Gastroesophageal sphincter (tissue), 4 donors: ENCODE results near the gene EFNB3. TPM values are rescaled to one million over a fixed set of nuclear protein-coding genes. Genes with fewer than 3 reads are reported as not detected.

Experiments used
- ATAC-seq: fragments of 150-250 bp; one replicate; pipeline ENCODE4 v1.9.1; 2016; ENCODE audit warnings: mild to moderate bottlenecking, moderate library complexity
- H3K27ac ChIP-seq, 4 donors: fragments of 200-600 bp; sonication (generic) in 3 of 4; 1 replicate in 3 of 4; 2 replicates in 1 of 4; pipeline ENCODE4 v1.5.1; 2016 to 2019
- H3K27me3 ChIP-seq: fragments of 200-600 bp; sonication (generic); one replicate; pipeline ENCODE4 v1.5.1; 2019
- H3K36me3 ChIP-seq, 2 donors: fragments of 200-600 bp; sonication (generic); one replicate each; pipeline ENCODE4 v1.5.1; 2019; ENCODE audit warnings: control low read depth in 1 of 2
- H3K4me1 ChIP-seq, 3 donors: fragments of 200-600 bp; sonication (generic); 1 replicate in 2 of 3; 2 replicates in 1 of 3; pipeline ENCODE4 v1.5.1; 2016 to 2019; ENCODE audit warnings: control low read depth in 2 of 3
- H3K4me3 ChIP-seq, 2 donors: fragments of 200-600 bp; sonication (generic); one replicate each; pipeline ENCODE4 v1.5.1; 2019; ENCODE audit warnings: mild to moderate bottlenecking in 1 of 2, moderate library complexity in 1 of 2
- H3K9me3 ChIP-seq, 3 donors: fragments of 200-600 bp; sonication (generic); one replicate each; pipeline ENCODE4 v1.5.1; 2017 to 2019; ENCODE audit warnings: control low read depth in 2 of 3
- EP300 ChIP-seq: sonication (generic); formaldehyde crosslinking; IDR thresholded peaks from one replicate; pipeline ENCODE4 v1.6.1; 2017; ENCODE audit warnings: antibody characterized with exemption, mild to moderate bottlenecking
- POLR2A ChIP-seq, 2 donors: fragments of 450-650 bp; IDR thresholded peaks; one replicate each; pipeline ENCODE4 v1.6.1; 2017; ENCODE audit warnings: antibody characterized with exemption in 2 of 2, mild to moderate bottlenecking in 2 of 2, moderate library complexity in 1 of 2
- POLR2AphosphoS5 ChIP-seq: sonication (generic); formaldehyde crosslinking; IDR thresholded peaks from one replicate; pipeline ENCODE4 v1.6.1; 2017; ENCODE audit warnings: antibody characterized with exemption
- WGBS, 2 donors: methylation state at CpG; one replicate each; pipeline ENCODE4 v1.1.5; 2018; ENCODE audit warnings: low coverage in 1 of 2; 5-methylcytosine and 5-hydroxymethylcytosine counted together
- total RNA-seq, 4 donors: library from RNA; depleted of rRNA; stranded (reverse); fragments of >200 nt; gene quantifications; one replicate each; pipeline ENCODE4 v1.1.0, GENCODE V29; 2016
- TF ChIP-seq, protein P1 (sequence below), 4 experiments: fragments of 200-600 bp in 2 of 4; fragments of 450-650 bp in 2 of 4; sonication (generic) in 1 of 4; IDR thresholded peaks; one replicate each; pipeline ENCODE4 v1.5.1; 2017 to 2019; ENCODE audit warnings: antibody characterized with exemption in 4 of 4, mild to moderate bottlenecking in 2 of 4, moderate library complexity in 2 of 4

Gene EFNB3
- total RNA-seq, 4 donors from 2014 or later: 0.27 to 0.52 TPM; not detected in 2

GRCh38 chr17:7701681-7702080 is 3.3 kb upstream of the EFNB3 start:
- H3K4me3 ChIP-seq: no peak overlapping the region
- no peak overlapping the region for H3K27ac ChIP-seq
- WGBS, 2 donors: 84% methylated on average over 6 of the region's 14 CpGs; no CpG with 5 or more reads in 1 of the 2 donors
- H3K9me3 ChIP-seq: no peaks in the 10 kb centered on the region
- no peak for ATAC-seq
- TF ChIP-seq POLR2A (IDR thresholded peaks at IDR 0.05) (no peak), EP300 (no peak)
- TF ChIP-seq, protein P1, sequence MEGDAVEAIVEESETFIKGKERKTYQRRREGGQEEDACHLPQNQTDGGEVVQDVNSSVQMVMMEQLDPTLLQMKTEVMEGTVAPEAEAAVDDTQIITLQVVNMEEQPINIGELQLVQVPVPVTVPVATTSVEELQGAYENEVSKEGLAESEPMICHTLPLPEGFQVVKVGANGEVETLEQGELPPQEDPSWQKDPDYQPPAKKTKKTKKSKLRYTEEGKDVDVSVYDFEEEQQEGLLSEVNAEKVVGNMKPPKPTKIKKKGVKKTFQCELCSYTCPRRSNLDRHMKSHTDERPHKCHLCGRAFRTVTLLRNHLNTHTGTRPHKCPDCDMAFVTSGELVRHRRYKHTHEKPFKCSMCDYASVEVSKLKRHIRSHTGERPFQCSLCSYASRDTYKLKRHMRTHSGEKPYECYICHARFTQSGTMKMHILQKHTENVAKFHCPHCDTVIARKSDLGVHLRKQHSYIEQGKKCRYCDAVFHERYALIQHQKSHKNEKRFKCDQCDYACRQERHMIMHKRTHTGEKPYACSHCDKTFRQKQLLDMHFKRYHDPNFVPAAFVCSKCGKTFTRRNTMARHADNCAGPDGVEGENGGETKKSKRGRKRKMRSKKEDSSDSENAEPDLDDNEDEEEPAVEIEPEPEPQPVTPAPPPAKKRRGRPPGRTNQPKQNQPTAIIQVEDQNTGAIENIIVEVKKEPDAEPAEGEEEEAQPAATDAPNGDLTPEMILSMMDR (IDR thresholded peaks at IDR 0.05): no peak
- peaks cover 60% of the 10 kb centered on the region for H3K27me3 ChIP-seq
- peaks cover 0 to 25% (median 11%) of the 10 kb centered on the region in 3 donors for H3K4me1 ChIP-seq
- H3K36me3 ChIP-seq: peaks cover 0 to 41% of the 10 kb centered on the region in 2 donors

DNA sequence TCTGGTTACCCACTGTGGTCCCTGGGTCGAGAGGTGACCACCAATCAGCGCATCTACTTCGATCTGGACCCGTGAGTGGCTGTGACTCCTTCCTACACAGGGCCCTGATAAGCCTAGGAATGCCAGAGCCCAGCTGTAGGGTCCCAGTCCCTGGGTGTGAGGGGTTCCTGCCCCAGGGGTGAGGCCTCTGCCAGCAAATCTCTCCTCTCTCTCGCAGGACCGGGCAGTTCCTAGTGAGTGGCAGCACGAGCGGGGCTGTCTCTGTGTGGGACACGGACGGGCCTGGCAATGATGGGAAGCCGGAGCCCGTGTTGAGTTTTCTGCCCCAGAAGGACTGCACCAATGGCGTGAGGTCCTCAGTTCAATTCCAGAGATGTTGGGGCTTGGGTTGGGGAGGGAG is 2.2 kb upstream of the EFNB3 start:
- no peak for ATAC-seq
- TF ChIP-seq EP300 (no peak), POLR2A (IDR thresholded peaks at IDR 0.05) (no peak), POLR2AphosphoS5 (no peak)
- TF ChIP-seq, protein P1 (IDR thresholded peaks at IDR 0.05): no peak
- peaks cover 71% of the 10 kb centered on the region for H3K27me3 ChIP-seq

GRCh38 chr17:7703584-7704479 is 1.2 kb upstream of the EFNB3 start:
- 14 to 31% methylated on average over 7 to 21 of the region's 24 CpGs for WGBS, 2 donors
- no peak overlapping the region for H3K27ac ChIP-seq
- H3K36me3 ChIP-seq: peaks cover 0 to 36% of the 10 kb centered on the region in 2 donors
- peaks cover 81% of the 10 kb centered on the region for H3K27me3 ChIP-seq
- no peaks in the 10 kb centered on the region for H3K9me3 ChIP-seq
- peaks cover 0 to 25% (median 11%) of the 10 kb centered on the region in 3 donors for H3K4me1 ChIP-seq
- no peak overlapping the region for H3K4me3 ChIP-seq
- TF ChIP-seq POLR2AphosphoS5: no peak
- TF ChIP-seq EP300: no peak
- TF ChIP-seq, protein P1 (IDR thresholded peaks at IDR 0.05): no peak
- TF ChIP-seq POLR2A (IDR thresholded peaks at IDR 0.05): no peak
- ATAC-seq: no peak

More for the DNA sequence above, 2.2 kb upstream of the EFNB3 start:
- Histone ChIP-seq H3K9me3 (no peaks in the 10 kb centered on the region), H3K4me1 (peaks cover 0 to 25% (median 11%) of the 10 kb centered on the region in 3 donors), H3K27ac (no peak overlapping the region), H3K4me3 (no peak overlapping the region), H3K36me3 (peaks cover 0 to 41% of the 10 kb centered on the region in 2 donors)
- WGBS, 2 donors: 93% methylated on average over 2 of the region's 13 CpGs; no CpG with 5 or more reads in 1 of the 2 donors

DNA sequence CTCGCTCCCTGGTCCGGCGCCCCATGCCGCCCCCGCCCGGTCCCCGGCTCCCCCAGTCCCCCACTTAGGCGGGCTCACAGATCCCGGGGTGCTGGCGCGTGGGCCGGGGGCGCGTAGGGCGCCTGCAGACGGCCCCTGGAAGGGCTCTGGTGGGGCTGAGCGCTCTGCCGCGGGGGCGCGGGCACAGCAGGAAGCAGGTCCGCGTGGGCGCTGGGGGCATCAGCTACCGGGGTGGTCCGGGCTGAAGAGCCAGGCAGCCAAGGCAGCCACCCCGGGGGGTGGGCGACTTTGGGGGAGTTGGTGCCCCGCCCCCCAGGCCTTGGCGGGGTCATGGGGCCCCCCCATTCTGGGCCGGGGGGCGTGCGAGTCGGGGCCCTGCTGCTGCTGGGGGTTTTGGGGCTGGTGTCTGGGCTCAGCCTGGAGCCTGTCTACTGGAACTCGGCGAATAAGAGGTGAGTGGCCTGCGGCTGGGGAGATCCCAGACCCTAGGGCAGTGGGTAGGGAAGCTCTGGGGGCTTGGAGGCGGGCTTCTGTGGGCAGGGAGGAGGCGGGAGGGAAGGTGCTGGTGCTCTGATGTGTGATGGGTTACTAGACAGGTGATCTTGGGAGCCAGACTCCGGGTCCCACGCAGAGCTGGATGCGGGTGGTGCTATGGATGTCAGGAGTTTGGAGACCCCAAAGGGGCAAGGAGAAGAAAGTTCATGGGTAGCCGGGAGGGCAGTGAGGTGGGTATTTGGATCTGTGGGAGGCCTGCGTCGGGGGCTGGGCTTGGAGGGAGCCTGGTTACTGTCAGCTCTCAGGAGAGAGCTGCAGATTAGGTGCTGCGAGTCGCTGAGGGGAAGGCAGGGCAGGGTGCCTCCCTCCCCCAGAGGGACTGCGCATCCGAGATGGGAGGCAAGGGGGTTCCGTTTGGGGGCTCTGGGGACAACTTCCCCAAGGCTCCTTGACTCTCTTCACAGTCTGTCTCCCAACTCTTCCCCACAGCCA is 560 bp downstream of the EFNB3 start:
- Histone ChIP-seq H3K9me3 (no peaks in the 10 kb centered on the region), H3K27ac (no peak overlapping the region), H3K4me3 (peak overlapping the region in 1 of 2 donors; percentile 48), H3K4me1 (peaks cover 0 to 25% (median 11%) of the 10 kb centered on the region in 3 donors), H3K27me3 (peaks cover 98% of the 10 kb centered on the region), H3K36me3 (peaks cover 0 to 27% of the 10 kb centered on the region in 2 donors)
- TF ChIP-seq EP300 (no peak), POLR2A (IDR thresholded peaks at IDR 0.05) (no peak), POLR2AphosphoS5 (no peak)
- TF ChIP-seq, protein P1 (IDR thresholded peaks at IDR 0.05): no peak
- WGBS, 2 donors: 10 to 17% methylated on average over 4 to 8 of the region's 50 CpGs
- ATAC-seq: peak; percentile 24
